Measurements from ENCODE around the gene OR52E8.
A peak's percentile ranks its signal among the peaks of the same experiment; 100 is the strongest.

The OR52E8 gene

GRCh38 chr11:5857590-5857989 lies at the start of gene OR52E8:
Gene OR52E8, minus strand, starts transcription at chr11:5857690. Its CDS starts 0 bp downstream, at chr11:5857690.
- no peak for DNase-seq (ENCODE audit: low read depth)

GRCh38 chr11:5899534-5899933 lies 42.0 kb upstream of the OR52E8 start:
- no peak for DNase-seq (ENCODE audit: low read depth)

- no peak for DNase-seq (ENCODE audit: low read depth)
These were observed 35.4 kb upstream of the OR52E8 start, which contains the start of gene OR52E5 for GRCh38 chr11:5892908-5893307. Gene OR52E5, plus strand, starts transcription at chr11:5893208. Its CDS starts 7,569 bp downstream, at chr11:5900777.

GRCh38 chr11:5891216-5891800 lies 33.8 kb upstream of the OR52E8 start:
- peak; percentile 4 for DNase-seq (ENCODE audit: low read depth)

- no peak for DNase-seq (ENCODE audit: low read depth)
These were observed 30.2 kb upstream of the OR52E8 start for GRCh38 chr11:5887661-5888060.

- DNase-seq (ENCODE audit: low read depth), result no peak
These were observed 29.7 kb upstream of the OR52E8 start for GRCh38 chr11:5887172-5887571.

- no peak for DNase-seq (ENCODE audit: low read depth)
These were observed 24.3 kb upstream of the OR52E8 start for GRCh38 chr11:5881756-5882155.

- DNase-seq (ENCODE audit: low read depth), result no peak
These were observed 22.8 kb upstream of the OR52E8 start, which contains the start of gene OR52E4 for GRCh38 chr11:5880329-5880728. Gene OR52E4, plus strand, starts transcription at chr11:5880629. Its CDS starts 3,664 bp downstream, at chr11:5884293.

- DNase-seq (ENCODE audit: low read depth), result no peak
These were observed 21.1 kb upstream of the OR52E8 start for GRCh38 chr11:5878564-5878963.

- no peak for DNase-seq (ENCODE audit: low read depth)
These were observed 8.3 kb upstream of the OR52E8 start for GRCh38 chr11:5865826-5866225.

- no peak for DNase-seq (ENCODE audit: low read depth)
These were observed 6.5 kb downstream of the OR52E8 start for GRCh38 chr11:5851002-5851401.

GRCh38 chr11:5847711-5848110 lies 9.8 kb downstream of the OR52E8 start:
- DNase-seq (ENCODE audit: low read depth), result no peak

GRCh38 chr11:5846701-5847100 lies 10.8 kb downstream of the OR52E8 start:
- no peak for DNase-seq (ENCODE audit: low read depth)

- DNase-seq (ENCODE audit: low read depth), result no peak
These were observed 15.7 kb downstream of the OR52E8 start, which contains the start of gene OR52E6 for GRCh38 chr11:5841797-5842196. Gene OR52E6, minus strand, starts transcription at chr11:5841897. Its CDS starts 0 bp downstream, at chr11:5841897.

GRCh38 chr11:5837695-5838094 lies 19.8 kb downstream of the OR52E8 start:
- DNase-seq (ENCODE audit: low read depth), result no peak

GRCh38 chr11:5833446-5833845 lies 24.0 kb downstream of the OR52E8 start:
- no peak for DNase-seq (ENCODE audit: low read depth)

- DNase-seq (ENCODE audit: low read depth), result no peak
These were observed 26.2 kb downstream of the OR52E8 start for GRCh38 chr11:5831196-5831829.

GRCh38 chr11:5818245-5818886 lies 39.1 kb downstream of the OR52E8 start:
- no peak for DNase-seq (ENCODE audit: low read depth)

GRCh38 chr11:5815534-5815933 lies 42.0 kb downstream of the OR52E8 start:
- no peak for DNase-seq (ENCODE audit: low read depth)

- no peak for DNase-seq (ENCODE audit: low read depth)
These were observed 47.3 kb downstream of the OR52E8 start for GRCh38 chr11:5809905-5810795.

- no peak for DNase-seq (ENCODE audit: low read depth)
These were observed 48.4 kb downstream of the OR52E8 start for GRCh38 chr11:5809122-5809519.

GRCh38 chr11:5808500-5809121 lies 48.9 kb downstream of the OR52E8 start, which contains the start of gene OR52N2:
Gene OR52N2, plus strand, starts transcription at chr11:5808924. Its CDS starts 11,412 bp downstream, at chr11:5820336.
- peak; percentile 53 for DNase-seq (ENCODE audit: low read depth)

All from HS-5 (cell line).